Inflammatory macrophage treated with lipopolysaccharide for 1 hour (primary cell): Measurements from ENCODE around the gene CPSF7.

Source experiments
- DNase-seq, 2 donors: peaks; one replicate each; pipeline ENCODE4 v3.0.0-alpha.2; 2020 to 2022

Gene CPSF7

GRCh38 chr11:61353131-61354067 is 76.4 kb downstream of the CPSF7 start:
- DNase-seq, result no peak
